NCI-H2107 treated with DMSO at 0.1 percent for 48 hours (cell line): ENCODE results near the gene PPIA.
"Not testable (repeated sequence)": the region's sequence is repeated elsewhere in the genome, so short reads cannot be mapped to it uniquely, and the experiment has no call there.

Experiments used
- DNase-seq: peaks from one replicate; lab custom pipeline; 2025; ENCODE audit not compliant: unreplicated experiment; lab: John Stamatoyannopoulos, UW

PPIA gene

DNA sequence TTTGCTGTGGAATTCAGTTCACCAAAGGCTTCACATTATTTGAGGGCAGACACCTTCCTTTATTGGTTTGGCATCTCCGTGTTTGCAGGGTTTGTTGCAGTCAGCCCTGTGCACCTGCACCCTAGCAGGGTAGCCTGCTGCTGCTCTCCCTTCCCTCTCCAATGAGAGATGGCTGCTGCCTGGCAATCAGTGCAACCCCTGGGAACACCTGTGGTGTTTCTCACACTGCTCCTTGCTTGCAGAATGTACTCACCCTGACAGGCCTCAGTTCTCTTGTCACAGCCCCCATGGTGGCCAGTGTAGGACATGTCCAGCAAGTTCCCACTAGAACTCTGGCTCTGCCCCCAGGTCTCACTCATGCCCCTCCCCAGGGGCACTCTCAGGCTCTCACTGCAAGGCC lies 12.1 kb upstream of the PPIA start:
- DNase-seq = no peak

GRCh38 chr7:44785218-44785617 lies 11.3 kb upstream of the PPIA start:
- DNase-seq = not testable (repeated sequence)

- no peak for DNase-seq
Observed at GRCh38 chr7:44787041-44787440, 9.4 kb upstream of the PPIA start.

GRCh38 chr7:44787762-44788161 lies 8.7 kb upstream of the PPIA start:
- DNase-seq = no peak

DNA sequence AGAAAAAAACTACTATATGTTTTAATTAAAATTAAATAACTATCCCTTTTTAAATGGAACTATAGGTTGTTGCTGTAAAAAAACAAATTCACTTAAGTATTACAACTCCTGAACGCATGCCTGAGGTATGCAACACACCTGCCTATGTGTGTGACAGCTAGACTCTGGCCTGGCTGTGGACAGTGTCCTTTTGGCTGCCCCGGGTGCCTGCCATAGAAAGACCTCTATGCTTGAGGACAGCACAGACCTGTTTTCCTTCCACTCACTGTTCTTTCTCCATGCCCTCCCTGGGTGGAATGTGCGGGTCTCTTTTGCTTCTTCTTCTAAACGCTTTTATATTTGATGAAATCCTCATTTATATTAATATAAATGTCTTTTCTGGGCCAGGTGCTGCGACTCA lies 6.5 kb upstream of the PPIA start:
- no peak for DNase-seq

GRCh38 chr7:44791278-44792219 lies 4.9 kb upstream of the PPIA start:
- DNase-seq = no peak

- no peak for DNase-seq
Observed at GRCh38 chr7:44793919-44794318, 2.6 kb upstream of the PPIA start.

GRCh38 chr7:44794331-44794730 lies 2.1 kb upstream of the PPIA start:
- no peak for DNase-seq

DNA sequence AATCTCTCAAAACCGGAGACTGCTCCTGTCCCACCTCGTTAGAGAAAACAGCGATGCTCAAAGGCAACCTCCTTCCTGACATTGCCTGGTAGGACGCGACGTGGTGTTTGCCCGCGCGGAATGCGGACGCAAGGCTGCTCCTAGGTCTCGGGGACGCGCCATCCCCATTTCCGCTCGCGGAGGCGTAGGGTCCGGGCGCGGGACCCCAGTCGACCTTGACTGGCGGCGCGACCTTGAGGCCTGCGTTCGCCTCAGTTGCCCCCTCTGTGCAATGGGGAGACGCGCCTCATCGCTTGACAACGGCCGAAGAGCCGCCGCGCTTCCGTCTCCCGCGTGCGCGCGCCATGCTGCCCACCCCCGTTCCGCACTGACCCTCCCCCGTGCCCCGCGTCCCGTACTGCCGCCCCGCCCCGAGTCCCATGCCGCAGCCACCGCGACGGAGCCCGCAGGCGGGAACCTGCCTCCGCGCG lies 412 bp upstream of the PPIA start:
- peak; percentile 38 for DNase-seq

DNA sequence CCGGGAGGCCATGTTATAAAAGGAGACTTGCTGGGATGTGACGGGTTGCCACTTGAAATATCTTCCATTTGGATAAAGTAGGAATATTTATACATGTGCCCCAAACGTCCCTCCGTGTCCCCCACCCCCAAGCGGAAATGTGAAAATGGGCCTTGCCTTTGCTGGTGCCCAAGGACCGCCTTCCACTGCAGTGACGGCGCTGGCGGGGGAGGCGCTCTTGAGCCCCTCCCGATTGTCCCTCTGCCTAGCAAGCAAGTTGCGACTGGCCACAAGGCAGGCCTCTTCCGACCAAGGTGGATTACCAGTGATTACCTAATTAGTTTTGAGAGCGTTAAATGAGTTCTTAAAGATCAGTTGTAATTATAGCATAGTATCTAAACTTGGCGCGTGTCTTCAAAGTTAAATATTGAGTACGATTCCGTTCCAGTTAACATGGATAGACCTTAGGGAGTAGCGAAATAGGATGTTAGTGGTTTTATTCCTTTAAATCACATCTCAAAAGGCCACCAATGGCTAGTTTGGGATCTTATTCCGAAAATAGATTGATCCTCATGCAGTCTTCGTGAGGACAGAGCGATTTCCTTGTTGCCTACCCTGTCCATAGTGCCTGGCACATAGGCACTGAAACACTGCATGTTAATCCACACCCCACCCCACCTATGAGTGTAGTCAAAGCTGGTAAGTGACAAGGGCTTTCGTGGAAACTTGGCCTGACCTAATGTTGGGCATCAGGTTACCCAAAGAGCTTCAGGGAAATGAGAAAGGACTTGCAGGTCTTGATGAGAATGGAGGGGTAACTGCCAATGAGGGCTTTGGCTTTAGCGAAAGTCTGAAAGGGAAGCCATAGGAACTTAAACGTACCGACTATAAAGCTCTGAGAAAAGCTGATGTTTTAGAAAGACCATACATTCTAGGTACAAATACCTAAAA lies 1.1 kb downstream of the PPIA start:
- peak; percentile 53 for DNase-seq

DNA sequence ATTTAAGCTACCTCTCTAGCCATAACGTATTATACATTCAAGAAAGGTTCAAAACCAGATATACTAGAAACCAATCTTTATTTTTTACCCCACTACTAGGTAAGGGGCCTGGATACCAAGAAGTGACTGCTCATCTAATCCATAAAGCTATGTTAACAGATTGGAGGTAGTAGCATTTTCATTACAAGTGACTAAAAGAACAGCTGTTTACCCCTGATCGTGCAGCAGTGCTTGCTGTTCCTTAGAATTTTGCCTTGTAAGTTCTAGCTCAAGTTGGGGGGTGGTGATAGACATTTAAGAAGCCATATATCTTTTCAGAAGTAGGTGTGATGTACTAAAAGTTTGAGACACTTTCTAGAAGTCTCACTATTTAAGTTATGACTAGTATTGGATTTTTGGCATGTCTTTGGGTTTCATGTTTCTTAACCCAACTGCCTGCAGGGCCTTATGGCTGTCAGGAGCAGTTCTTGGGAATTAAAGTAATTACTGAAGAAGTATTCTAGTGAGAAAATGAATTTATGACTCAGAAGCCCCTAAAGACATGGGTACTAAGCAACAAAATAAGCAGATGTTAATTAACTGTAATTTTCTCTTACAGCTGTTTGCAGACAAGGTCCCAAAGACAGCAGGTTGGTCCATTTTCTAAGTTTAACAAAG lies 2.3 kb downstream of the PPIA start:
- no peak for DNase-seq

GRCh38 chr7:44799939-44800338 lies 3.5 kb downstream of the PPIA start:
- no peak for DNase-seq

DNA sequence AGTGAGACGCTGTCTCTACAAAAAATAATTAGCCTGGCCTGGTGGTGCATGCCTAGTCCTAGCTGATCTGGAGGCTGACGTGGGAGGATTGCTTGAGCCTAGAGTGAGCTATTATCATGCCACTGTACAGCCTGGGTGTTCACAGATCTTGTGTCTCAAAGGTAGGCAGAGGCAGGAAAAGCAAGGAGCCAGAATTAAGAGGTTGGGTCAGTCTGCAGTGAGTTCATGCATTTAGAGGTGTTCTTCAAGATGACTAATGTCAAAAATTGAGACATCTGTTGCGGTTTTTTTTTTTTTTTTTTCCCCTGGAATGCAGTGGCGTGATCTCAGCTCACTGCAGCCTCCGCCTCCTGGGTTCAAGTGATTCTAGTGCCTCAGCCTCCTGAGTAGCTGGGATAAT lies 5.4 kb downstream of the PPIA start:
- DNase-seq = no peak

GRCh38 chr7:44802418-44803025 lies 6.0 kb downstream of the PPIA start:
- DNase-seq = no peak

GRCh38 chr7:44803828-44804519 lies 7.5 kb downstream of the PPIA start:
- not testable (repeated sequence) for DNase-seq

DNA sequence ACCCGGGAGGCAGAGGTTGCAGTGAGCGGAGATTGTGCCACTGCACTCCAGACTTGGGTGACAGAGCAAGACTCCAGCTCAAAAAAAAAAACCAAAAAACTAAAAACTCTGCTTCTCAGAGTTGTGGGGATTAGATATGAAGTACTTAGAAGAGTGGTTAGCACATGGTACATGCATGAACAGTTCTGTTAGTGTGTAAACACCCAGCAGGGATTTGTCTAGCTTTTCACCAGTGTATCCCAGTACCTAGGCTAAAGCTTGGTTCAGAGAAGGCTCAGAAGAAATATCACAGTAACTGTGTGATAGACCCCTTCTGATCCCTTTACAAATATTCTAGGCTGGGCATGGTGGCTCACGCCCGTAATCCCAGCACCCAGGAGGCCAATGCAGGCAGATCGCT lies 9.5 kb downstream of the PPIA start:
- peak; percentile 16 for DNase-seq

DNA sequence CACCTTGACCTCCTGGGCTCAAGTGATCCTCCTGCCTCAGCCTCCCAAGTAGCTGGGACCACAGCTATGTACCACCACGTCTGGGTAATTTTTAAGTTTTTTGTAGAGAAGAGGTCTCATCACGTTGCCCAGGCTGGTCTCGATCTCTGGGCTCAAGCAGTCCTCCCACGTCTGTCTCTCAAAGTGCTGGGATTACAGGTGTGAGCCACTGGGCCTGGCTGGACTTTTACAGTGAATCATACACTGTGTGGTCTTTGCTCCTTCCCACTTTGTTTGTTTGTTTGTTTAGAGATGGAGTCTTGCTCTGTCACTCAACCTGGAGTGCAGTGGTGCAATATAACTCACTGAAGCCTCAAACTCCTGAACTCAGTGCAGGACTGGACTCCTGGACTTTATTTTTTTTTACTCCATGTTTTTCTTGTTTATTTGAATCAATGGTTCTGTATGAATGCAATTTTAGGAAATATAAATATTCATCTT lies 12.5 kb downstream of the PPIA start:
- DNase-seq = no peak

DNA sequence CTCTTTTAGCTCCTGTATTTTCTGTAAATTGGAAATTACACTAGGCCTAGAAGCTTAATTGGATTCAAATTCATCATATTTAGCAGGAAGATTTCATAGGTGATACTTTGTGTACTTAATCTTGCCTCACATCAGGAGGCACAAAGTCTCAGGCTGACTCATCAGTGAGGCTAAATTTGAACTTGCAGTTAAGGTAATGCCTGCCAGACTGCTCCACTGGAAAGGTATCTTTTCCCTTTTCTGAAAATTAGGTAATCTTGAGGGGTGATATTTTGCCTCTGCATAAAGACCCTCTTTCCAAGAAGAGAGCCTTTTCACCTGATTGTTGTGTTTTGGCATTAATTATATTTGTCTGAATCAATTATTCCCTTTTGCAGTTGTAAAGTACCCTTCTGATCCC lies 14.6 kb downstream of the PPIA start:
- DNase-seq = no peak

DNA sequence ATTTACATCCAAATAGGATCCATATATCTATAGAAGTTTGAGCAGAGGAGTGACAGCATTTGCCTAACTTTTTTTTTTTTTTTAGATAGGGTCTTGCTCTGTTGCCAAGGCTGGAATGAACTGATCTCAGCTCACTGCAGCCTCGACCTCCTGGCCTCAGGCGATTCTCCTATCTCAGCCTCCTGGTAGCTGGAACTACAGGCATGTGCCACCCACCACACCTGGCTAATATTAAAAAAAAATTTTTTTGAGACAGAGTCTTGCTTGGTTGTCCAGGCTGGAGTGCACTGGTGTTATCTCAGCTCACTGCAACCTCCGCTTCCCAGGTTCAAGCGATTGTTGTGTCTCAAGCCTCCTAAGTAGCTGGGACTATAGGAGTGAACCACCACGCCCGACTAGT lies 15.1 kb downstream of the PPIA start:
- no peak for DNase-seq

DNA sequence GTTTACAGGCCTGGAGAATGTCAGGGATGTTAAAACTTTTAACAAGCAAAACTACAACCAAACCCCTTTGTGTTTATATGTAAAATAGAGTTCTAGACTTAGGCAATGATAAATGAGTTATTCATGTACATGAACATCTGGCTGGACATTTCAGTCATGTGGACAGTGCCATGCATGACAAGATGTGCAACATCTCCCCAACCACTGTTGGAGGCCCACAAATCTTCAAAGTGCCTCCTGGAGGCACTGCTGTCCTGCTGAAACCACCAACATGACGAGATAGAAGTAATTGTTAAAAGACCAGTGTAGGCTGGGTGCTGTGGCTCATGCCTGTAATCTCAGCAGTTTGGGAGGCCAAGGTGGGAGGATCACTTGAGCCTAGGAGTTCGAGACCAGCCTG lies 18.4 kb downstream of the PPIA start:
- no peak for DNase-seq
